ACC112 (cell line): ENCODE results near the gene TTYH3.
"Not testable (repeated sequence)": the region's sequence is repeated elsewhere in the genome, so short reads cannot be mapped to it uniquely, and the experiment has no call there.

Experiments used
- H2AFZ ChIP-seq: fragments of 200-600 bp; sonication (generic); one replicate; pipeline ENCODE4 v1.6.0; 2017; ENCODE audit warnings: antibody characterized with exemption, low read length; ENCODE audit not compliant: unreplicated experiment
- H3K27ac ChIP-seq: fragments of 200-600 bp; sonication (generic); 2 replicates; pipeline ENCODE4 v1.5.1; 2014; ENCODE audit warnings: low read depth, mild to moderate bottlenecking, antibody characterized with exemption, low read length, moderate library complexity
- H3K27me3 ChIP-seq: fragments of 200-600 bp; sonication (generic); 2 replicates; pipeline ENCODE4 v1.6.1; 2014; ENCODE audit warnings: mild to moderate bottlenecking, antibody characterized with exemption, low read length, moderate library complexity, mixed read lengths; ENCODE audit not compliant: insufficient read depth
- H3K36me3 ChIP-seq: fragments of 200-600 bp; sonication (generic); 2 replicates; pipeline ENCODE4 v1.6.1; 2016; ENCODE audit warnings: mild to moderate bottlenecking, antibody characterized with exemption, low read length, moderate library complexity, mixed read lengths; ENCODE audit not compliant: insufficient read depth
- H3K4me1 ChIP-seq: fragments of 200-600 bp; sonication (generic); one replicate; pipeline ENCODE4 v1.6.1; 2016; ENCODE audit warnings: low read length, mixed read lengths; ENCODE audit not compliant: insufficient read depth, unreplicated experiment, control insufficient read depth
- H3K4me3 ChIP-seq: fragments of 200-600 bp; sonication (generic); 2 replicates; pipeline ENCODE4 v1.5.1; 2014; ENCODE audit warnings: mild to moderate bottlenecking, low read depth, low read length
- H3K79me2 ChIP-seq: fragments of 200-600 bp; sonication (generic); one replicate; pipeline ENCODE4 v1.6.0; 2016; ENCODE audit warnings: low read length; ENCODE audit not compliant: control insufficient read depth, unreplicated experiment, insufficient read depth

The TTYH3 gene

DNA sequence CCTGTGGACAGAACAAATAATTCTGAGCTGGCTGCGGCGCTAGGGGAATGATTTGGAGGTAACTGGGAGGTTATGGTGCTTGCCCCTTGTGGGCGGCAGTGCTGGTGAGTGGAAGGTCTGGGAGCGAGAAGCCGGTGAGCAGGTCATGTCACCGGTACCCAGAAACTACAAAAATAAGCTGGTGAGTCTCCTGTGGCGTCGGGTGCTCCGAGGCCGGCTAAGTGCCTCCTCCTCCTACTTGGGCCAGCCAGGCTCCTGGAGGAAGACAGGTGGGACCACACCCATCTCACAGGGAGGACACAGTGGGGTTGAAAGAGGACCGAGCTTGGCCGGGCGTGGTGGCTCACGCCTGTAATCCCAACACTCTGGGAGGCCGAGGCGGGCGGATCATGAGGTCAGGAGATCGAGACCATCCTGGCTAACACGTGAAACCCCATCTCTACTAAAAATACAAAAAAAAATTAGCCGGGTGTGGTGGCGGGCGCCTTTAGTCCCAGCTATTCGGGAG is 60.2 kb downstream of the TTYH3 start:
- not testable (repeated sequence) for H3K27ac ChIP-seq, H3K36me3 ChIP-seq, H3K4me3 ChIP-seq, H2AFZ ChIP-seq, H3K4me1 ChIP-seq, H3K79me2 ChIP-seq
- H3K27me3 ChIP-seq, result peaks cover 24% of the 10 kb centered on the region

DNA sequence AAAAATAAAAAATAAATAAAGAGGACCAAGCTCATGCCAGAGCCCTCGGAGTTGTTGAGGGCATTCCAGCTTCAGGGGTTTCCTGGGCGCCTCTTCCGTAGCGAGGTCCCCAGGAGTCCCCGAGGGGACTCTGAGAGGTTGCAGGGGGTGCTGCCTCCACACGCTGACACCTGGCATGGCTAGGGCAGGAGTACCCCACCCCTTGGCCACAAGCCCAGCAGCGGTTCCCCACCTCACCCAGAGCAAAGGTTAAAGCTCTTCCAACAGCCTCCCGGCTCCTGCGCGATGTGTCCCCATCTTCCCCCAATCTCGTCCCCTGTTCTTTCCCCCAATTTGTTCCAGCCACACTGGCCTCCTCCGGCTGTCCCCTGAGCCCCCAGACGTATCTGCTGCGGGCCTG is 60.8 kb downstream of the TTYH3 start:
- H3K79me2 ChIP-seq, result no peaks in the 10 kb centered on the region

DNA sequence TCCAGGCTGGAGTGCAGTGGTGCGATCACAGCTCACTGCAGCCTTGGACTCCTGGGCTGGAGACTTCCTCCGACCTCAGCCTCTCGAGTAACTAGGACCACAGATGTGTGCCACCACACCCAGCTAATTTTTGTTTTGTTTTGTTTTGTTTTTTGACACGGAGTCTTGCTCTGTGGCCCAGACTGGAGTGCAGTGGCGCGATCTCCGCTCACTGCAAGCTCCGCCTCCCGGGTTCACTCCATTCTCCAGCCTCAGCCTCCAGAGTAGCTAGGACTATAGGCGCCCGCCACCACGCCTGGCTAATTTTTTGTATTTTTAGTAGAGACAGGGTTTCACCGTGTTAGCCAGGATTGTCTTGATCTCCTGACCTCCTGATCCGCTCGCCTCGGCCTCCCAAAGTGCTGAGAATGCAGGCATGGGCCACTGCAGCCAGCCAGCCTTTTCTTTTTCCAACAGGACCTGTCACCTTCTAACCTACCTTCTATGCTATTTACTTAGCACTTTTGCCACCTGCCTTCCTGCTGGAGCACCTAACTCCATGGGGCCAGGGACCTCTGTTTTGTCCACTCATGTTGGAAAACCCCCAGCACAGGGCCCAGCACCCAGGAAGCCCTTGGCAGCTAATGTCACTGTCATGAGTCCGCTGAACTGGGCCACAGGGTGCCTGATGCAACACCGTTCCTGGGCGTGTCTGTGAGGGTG is 61.8 kb downstream of the TTYH3 start:
- H3K4me1 ChIP-seq, H3K4me3 ChIP-seq, H2AFZ ChIP-seq, H3K79me2 ChIP-seq, H3K27ac ChIP-seq, H3K36me3 ChIP-seq, H3K27me3 ChIP-seq: not testable (repeated sequence)

More for the DNA sequence above, 60.8 kb downstream of the TTYH3 start:
- H2AFZ ChIP-seq, result no peak overlapping the region
- peaks cover 4% of the 10 kb centered on the region for H3K4me1 ChIP-seq
- no peak overlapping the region for H3K27ac ChIP-seq
- H3K27me3 ChIP-seq, result peaks cover 19% of the 10 kb centered on the region
- no peaks in the 10 kb centered on the region for H3K36me3 ChIP-seq
- no peak overlapping the region for H3K4me3 ChIP-seq

DNA sequence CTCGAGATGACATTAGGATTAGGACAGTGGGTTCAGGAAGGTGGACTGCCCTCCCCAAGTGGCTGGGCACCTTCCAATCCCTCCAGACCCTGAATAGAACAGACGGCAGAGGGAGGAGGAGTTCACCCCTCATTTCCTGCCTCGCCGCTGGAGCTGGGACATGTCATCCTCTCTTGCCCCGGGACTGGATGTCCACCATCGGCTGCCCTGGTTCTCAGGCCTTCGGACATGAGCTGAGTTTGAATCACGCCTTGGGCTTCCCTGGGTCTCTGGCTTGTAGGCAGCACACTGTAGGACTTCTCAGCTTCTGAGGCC is 62.3 kb downstream of the TTYH3 start:
- H3K4me1 ChIP-seq, H3K79me2 ChIP-seq, H3K27ac ChIP-seq, H3K4me3 ChIP-seq, H3K27me3 ChIP-seq, H2AFZ ChIP-seq, H3K36me3 ChIP-seq: not testable (repeated sequence)

DNA sequence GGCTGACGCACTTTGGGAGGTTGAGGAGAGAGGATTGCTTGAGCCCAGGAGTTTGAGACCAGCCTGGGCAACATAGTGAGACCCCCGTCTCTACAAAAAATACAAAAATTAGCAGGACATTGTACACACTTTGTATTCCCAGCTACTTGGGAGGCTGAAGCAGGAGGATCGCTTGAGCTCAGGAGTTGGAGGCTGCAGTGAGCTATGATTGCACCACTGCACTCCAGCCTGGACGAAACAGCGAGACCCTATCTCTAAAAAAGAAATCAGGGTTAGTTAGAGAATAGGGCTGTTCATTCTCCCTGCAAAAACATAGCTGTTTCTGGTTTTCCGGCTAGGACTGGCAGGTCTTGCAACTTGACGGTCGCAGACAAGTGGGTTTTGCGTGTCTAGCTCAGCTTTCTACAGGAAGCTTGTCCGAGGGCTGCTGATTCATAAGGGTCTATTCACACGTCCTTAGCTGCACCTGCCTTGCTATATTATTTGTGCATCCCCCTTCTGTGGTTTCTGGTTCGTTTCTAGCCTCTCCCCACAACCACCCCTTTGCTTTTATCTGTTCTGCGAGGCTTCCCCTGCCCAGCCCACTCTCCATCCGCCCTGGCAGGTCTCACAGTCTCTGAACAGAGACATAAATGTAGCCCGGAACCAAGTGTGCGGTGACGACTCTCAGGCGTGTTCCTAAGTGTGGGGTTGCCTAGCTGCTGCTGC is 66.9 kb downstream of the TTYH3 start:
- no peak overlapping the region for H3K4me3 ChIP-seq
- no peaks in the 10 kb centered on the region for H3K79me2 ChIP-seq
- H2AFZ ChIP-seq, result no peak overlapping the region
- H3K27ac ChIP-seq, result no peak overlapping the region
- no peaks in the 10 kb centered on the region for H3K36me3 ChIP-seq
- H3K4me1 ChIP-seq, result no peaks in the 10 kb centered on the region
- H3K27me3 ChIP-seq, result no peaks in the 10 kb centered on the region

DNA sequence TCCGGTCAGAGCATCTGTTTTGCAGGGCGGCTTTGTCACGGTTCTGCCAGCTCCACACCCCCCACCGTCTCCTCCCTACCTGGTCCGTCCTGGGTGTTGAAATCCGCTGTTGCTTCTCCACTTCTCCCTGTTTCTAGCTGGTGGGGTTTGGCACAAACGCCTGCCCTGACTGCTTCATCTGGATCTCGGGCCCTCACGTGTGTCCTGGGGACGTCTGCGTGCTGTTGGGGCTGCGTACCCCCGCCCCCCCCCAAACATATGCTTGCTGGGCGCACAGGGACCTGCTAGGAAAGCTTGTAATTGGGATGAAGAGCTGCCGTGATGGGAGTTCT is 67.5 kb downstream of the TTYH3 start:
- H3K27me3 ChIP-seq, result no peaks in the 10 kb centered on the region
- H3K27ac ChIP-seq, result no peak overlapping the region
- no peaks in the 10 kb centered on the region for H3K4me1 ChIP-seq
- H3K79me2 ChIP-seq, result no peaks in the 10 kb centered on the region
- no peaks in the 10 kb centered on the region for H3K36me3 ChIP-seq
- no peak overlapping the region for H3K4me3 ChIP-seq
- no peak overlapping the region for H2AFZ ChIP-seq

DNA sequence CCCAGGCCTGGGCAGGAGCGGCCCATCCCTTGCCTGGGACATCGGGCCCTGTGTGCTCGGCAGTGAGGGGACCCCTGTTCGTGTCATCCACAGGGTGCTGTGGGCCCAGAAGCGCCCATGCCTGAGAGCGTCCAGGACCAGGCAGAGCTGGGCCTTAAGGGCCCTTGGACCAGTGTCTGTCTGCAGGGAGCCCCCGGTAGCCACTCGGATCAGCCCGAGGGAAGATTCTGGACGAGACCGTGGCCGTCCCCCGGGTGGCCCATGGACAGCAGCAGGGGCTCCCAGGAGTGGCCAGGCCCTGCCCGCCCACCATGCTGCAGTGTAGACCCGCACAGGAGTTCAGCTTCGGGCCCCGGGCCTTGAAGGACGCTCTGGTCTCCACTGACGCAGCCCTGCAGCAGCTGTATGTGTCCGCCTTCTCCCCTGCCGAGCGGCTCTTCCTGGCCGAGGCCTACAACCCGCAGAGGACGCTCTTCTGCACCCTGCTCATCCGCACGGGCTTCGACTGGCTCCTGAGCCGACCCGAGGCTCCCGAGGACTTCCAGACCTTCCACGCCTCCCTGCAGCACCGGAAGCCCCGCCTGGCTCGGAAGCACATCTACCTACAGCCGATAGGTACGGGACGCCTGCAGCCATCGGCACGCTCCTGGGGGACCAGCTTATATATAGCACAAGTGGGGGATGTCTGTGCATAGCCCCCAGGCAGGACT is 68.5 kb downstream of the TTYH3 start:
- Histone ChIP-seq H3K27me3 (no peaks in the 10 kb centered on the region), H3K27ac (no peak overlapping the region), H3K36me3 (no peaks in the 10 kb centered on the region), H3K79me2 (no peaks in the 10 kb centered on the region), H3K4me1 (no peaks in the 10 kb centered on the region), H3K4me3 (no peak overlapping the region), H2AFZ (no peak overlapping the region)

DNA sequence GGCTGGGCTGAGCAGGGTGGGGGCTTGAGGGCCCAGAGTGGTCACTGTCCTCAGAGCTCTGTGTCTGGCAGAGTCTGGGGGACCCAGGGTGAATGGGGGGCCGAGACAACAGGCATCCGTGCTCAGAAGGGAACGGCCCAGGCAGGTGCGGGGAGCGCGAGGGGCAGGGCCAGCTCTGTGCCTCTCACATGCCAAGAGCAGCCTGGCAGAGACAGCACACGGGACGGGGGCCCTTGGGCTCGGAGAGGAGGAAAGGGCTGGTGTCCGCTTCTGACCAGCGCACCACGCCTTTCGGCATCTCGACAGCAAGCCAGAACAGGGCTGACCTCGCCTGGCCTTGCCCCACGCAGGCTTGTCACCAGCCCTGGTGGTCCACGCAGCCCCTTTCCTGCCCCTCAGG is 69.6 kb downstream of the TTYH3 start:
- no peak overlapping the region for H3K4me3 ChIP-seq
- H3K79me2 ChIP-seq, result no peaks in the 10 kb centered on the region
- H3K27me3 ChIP-seq, result no peaks in the 10 kb centered on the region
- H3K27ac ChIP-seq, result no peak overlapping the region
- no peaks in the 10 kb centered on the region for H3K36me3 ChIP-seq
- no peaks in the 10 kb centered on the region for H3K4me1 ChIP-seq
- H2AFZ ChIP-seq, result no peak overlapping the region

DNA sequence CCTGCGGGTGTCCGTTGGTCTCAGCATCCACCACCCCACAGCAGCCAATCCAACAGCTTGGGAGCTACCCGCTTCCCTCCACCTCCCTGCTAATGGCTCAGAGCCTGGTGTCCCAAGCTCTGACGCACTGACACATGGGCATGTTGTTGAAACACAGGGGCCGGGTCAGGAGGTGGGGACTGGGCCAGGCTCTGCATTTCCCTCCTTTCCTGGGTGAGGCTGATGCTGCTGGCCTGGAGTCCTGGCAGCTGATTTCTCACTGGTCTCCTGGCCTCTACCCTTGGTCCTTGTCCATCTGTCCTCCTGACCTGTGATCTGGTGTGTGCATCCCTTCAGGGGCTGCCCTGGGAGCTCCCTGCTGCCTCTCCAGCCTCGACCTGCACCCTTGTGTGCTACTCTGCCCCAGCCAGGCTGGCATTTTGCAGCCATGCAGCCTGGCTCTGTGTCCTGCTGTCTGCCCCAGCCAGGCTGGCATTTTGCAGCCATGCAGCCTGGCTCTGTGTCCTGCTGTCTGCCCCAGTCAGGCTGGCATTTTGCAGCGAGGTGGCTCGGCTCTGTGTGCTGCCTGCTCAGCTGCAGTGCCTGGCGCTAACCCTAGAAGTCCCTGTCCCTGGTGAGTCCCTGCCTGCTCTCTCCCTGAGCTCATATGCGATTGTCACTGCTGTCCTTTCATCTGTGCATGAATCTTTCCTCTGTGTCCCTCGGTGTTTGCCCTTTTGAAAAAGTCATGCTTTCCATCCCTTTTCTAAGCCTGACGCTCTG is 70.2 kb downstream of the TTYH3 start:
- no peaks in the 10 kb centered on the region for H3K36me3 ChIP-seq
- H3K4me1 ChIP-seq, result no peaks in the 10 kb centered on the region
- no peak overlapping the region for H2AFZ ChIP-seq
- H3K4me3 ChIP-seq, result no peak overlapping the region
- H3K27me3 ChIP-seq, result no peaks in the 10 kb centered on the region
- no peak overlapping the region for H3K27ac ChIP-seq
- no peaks in the 10 kb centered on the region for H3K79me2 ChIP-seq

DNA sequence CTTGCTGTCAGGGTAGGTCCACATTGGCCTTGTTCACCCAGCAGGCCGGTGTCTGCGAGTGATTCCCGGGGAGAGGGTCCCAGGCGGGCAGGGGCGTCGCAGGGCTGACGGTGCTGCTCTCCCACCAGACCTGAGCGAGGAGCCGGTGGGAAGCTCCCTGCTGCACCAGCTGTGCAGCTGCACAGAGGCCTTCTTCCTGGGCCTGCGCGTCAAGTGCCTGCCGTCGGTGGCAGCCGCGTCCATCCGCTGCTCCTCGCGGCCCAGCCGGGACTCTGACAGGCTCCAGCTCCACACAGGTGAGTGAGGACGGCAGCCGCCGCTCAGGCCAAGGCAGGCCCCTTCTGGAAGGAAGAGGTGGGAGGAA is 70.8 kb downstream of the TTYH3 start:
- Histone ChIP-seq H3K4me1 (no peaks in the 10 kb centered on the region), H3K27ac (no peak overlapping the region), H3K4me3 (no peak overlapping the region), H3K27me3 (no peaks in the 10 kb centered on the region), H2AFZ (no peak overlapping the region), H3K79me2 (no peaks in the 10 kb centered on the region), H3K36me3 (no peaks in the 10 kb centered on the region)
